Medulla oblongata (tissue), 1 donor: ENCODE results near the gene FOXQ1.

Experiments used
- DNase-seq: peaks from one replicate; pipeline ENCODE4 v3.0.0-alpha.2; 2015; ENCODE audit errors: extremely low spot score

Gene FOXQ1, protein sequence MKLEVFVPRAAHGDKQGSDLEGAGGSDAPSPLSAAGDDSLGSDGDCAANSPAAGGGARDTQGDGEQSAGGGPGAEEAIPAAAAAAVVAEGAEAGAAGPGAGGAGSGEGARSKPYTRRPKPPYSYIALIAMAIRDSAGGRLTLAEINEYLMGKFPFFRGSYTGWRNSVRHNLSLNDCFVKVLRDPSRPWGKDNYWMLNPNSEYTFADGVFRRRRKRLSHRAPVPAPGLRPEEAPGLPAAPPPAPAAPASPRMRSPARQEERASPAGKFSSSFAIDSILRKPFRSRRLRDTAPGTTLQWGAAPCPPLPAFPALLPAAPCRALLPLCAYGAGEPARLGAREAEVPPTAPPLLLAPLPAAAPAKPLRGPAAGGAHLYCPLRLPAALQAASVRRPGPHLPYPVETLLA

DNA sequence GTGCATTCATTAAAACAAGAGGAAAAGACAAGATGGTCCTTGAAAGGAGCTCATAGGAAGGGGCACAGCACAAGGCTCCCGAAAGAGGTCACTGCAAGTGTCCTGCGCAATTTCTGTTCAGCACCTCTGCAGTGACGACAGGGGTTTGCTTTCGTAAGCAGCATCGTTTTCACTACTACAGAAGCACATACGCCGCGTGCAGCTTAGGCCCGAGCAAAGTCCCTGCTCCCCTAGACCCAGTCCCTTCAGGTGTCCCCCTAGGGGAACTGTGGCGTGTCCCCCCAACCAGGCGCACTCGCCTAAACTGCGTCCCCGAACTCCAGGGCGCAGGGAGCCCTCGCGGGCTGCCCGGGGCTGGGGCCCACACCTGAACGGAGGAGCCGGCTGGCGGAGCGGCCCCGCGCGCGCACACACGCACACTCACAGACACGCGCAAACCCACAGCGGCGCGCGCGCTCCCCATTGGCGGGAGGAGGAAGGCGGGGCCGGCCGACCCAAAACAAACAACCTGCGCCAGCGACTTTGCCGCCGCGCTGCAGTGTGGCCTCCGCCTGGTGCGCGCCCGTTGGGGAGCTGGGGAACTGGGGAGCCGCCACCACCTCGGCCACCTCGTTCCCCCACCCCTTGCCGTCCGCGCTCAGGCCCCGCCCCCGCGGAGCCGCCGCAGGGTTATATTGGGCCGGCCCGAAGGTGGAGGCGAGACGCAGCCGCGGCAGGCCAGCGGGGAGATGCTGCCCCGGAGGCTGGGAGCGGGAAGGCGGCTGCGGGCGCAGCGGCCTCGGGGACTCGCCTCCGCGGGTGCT, at the start of gene FOXQ1:
Gene FOXQ1 (plus strand): TSS at position 699 of the 803 bp plus-strand sequence. CDS start 607 bp downstream, outside the sequence.
- DNase-seq: no peak

DNA sequence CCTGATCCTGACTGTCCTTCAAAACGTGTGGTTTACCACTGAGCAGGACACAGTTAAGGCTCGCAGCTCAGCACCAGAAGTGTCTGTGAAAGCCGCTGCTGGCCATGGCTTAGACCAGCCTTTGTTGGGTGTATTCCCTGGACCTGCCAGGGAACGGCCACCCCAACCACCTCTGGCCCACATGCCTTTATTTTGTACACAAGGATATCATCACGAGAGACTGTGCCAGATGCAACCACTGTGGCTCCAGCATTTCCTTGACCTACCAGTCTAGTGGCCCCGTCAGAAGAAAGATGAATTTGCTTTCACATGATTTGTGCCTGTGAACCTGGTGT, 49.2 kb upstream of the FOXQ1 start:
- no peak for DNase-seq

DNA sequence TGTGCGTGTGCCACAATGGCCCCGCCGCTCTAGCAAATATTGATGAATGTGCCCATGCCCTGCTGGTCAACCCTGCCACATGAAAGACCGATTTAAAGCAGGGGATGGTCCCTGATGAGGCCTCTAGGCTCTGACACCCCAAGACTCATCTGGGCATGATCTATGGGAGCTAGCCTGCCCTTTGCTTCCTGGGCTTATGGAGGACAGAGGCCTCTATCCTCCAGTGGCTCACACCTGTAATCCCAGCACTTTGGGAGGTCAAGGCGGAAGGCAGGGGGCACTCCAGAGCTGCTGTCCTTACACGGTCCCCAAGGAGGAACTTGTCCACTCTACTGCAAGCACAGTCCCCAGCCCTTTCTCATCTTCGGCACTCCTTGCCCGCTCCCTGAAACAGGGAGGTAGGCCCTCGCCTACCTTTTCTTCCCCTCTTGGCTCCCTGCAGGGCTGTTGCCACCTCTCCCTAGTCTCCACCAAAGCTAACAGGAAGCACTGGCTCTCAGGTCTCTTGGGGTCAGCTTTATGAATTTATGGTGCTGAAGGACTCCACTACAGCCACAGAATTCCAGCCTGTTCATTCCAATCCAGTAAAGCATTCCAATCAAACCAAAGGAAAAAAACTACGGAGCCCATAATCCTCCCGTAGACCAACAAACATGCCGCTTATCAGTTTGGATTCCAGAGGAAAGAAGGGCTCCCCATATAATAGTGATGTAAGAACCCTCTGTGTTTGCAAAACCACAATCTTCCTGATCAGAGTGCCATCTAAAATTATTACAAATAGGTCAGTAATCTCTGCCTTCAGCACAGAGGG, 48.7 kb upstream of the FOXQ1 start:
- DNase-seq: no peak

DNA sequence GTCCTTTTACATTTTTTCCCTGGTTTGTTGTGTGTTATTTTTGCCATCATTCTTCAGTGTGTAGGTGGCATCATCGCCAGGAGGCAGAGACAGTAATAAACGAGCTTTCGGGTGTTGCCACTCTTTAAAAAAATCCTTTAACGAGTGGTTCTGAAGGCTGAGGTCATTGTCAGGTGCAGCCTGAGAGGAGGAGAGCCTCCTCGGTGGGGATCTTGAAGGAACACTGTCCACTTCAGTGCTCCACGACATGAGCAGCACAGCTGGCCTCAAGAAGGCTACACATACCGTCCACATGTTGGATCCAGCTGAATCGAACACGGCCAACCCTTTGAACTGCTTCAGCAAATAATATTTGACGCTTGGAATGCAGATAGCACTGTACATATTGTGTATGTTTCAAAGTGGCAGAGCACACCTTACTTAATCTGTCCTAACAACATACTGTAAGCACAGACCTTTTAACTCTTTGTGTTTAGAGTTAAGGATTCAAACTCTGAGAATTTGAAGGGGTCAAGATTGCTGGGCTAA, 48.0 kb upstream of the FOXQ1 start:
- DNase-seq: no peak

DNA sequence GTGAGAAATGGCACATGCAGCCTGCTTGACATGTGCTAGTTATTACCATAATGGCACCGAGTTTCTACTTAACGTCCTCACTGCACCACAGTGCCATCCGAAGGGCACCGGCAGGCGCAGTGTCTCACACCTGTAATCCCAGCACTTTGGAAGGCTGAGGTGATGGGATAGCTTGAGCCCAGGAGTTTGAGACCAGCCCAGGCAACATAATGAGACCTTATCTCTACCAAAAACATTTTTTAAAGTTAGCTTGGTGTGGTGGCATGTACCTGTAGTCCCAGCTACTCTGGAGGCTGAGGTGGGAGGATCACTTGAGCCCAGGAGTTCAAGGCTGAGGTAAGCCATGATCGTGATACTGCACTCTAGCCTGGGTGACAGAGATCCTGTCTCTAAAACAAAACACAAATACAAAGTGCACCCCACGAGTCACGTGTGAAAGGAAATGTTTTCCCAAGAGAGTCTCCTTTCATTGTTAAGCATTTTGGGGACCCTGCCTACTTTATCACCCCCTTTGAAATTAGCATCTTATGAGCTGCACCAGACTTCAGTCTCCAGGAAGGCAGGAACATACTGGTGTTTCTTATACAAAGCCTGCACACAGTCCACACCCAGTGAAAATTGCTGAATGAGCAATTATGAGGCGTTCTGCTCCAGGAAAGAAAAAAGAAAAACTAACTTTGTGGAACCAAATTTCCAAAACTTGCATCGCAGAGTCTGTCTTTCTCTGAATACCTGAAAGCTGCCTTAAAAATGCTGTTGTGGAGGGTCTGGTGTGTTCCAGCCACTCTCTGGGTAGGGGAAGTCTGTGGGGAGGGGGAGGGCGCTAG, 47.1 kb upstream of the FOXQ1 start:
- DNase-seq: no peak

DNA sequence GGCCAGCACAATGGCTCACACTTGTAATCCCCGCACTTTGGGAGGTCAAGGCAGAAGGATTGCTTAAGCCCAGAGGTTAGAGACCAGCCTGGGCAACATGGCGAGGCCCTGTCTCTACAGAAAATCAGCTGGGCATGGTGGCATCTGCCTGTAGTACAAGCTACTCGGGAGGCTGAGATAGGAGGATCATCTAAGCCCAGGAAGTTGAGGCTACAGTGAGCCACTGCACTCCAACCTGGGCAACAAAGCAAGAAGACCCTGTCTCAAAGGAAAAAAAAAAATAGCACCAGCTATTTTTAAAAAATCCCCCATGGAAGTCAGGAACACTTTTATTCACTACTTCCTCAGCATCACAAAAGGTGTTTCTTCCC, 45.2 kb upstream of the FOXQ1 start:
- DNase-seq: no peak

DNA sequence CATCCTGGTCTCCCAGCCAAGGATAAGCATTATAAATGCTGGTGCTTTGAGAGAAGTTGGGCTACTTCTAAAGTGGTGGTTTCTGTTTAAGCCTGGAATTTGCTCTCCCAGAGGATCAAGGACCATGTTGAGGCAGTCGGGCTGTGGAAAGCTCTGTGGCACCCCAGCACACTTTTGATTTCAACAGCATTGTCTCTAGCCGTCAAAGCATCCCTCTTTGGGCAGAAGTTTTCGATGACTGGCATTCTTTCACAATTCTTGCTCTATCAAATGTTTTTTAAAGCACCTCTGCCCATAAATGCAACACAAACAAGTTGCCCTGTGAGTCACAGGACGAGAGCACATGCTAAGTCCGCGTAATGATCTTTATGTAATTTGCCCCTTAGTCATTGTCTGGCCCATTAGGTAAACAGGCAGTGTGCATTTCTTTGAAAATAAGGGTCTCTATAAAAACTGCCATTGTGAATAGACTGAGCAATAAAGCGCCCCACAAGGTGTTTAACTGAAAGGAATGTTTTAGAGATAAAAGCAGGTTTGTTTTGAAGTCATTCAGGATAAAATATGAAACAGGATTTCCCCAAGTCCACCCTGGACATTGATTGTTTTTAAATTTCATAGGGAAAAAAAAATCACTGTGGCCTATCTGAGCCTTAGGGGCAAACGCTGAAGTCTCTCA, 44.7 kb upstream of the FOXQ1 start:
- DNase-seq: no peak

DNA sequence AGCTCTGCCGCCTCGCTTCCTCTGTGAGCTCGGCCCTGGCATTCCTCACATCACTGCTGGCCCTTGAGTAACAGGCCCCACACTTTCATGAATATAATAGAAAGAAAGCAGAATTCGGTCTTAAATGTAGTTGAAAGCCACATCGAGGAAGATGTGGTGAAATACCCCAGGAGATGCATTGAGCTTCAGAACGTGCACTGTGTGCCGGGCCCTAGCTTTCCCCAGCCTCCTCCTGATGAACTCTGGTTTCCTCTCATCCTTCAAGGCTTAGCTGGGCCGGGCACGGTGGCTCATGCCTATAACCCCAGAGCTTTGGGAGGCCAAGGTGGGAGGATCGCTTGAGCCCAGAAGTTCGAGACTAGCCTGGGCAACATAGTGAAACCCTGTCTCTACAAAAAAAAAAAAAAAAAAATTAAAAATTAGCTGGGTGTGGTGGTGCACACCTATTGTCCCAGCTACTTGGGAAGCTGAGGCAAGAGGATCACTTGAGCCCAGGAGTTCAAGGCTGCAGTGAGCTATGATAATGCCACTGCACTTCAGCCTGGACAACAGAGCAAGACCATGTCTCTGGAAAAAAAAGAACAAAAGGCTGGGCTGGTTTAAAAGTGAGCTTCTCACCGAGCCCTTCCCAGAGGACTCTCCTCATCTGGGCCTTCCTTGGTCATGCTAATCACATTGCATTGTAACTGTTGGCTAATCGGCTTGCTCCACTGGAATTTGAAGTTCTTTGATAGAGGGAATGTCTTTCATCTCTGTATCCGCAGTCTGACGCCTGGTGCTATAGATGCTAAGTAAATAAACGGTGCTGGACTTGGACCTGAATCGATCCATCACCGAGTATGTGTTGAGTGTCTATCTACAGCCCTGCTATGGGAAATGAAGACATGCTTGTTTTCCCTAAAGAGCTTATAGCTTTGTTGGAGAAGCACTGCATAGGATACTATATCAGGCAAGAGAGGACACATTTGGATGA, 43.8 kb upstream of the FOXQ1 start:
- no peak for DNase-seq

DNA sequence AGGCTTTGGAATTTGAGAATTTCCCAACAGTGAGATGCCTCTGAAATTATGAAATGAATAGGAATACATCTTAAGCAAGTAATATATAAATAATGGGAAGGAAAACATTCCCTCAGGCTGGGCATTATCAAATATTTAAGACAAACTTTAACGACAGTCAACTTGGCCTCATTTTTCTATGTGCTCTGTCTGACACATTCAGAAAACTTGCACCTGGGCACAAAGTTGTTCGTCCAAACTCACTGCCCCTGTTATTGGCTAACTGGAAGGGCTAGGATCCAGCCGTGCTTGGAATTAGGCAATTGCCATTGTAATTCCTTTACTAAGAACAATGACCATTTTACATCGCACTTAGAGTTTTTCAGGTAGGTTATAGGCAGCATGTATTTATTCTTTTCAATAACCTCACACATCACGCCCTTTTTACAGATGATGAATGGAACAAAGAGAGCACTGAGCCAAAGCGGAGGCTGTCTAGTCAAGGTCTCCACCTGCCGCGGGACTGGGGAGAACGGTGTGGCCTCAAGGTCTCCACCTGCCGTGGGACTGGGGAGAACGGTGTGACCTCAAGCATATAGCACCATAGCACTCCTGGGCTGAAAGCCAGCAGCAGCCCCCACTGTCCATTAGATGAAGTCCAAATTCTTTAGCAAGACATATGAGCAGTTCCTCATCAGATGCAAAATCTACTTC, 40.7 kb upstream of the FOXQ1 start:
- no peak for DNase-seq

DNA sequence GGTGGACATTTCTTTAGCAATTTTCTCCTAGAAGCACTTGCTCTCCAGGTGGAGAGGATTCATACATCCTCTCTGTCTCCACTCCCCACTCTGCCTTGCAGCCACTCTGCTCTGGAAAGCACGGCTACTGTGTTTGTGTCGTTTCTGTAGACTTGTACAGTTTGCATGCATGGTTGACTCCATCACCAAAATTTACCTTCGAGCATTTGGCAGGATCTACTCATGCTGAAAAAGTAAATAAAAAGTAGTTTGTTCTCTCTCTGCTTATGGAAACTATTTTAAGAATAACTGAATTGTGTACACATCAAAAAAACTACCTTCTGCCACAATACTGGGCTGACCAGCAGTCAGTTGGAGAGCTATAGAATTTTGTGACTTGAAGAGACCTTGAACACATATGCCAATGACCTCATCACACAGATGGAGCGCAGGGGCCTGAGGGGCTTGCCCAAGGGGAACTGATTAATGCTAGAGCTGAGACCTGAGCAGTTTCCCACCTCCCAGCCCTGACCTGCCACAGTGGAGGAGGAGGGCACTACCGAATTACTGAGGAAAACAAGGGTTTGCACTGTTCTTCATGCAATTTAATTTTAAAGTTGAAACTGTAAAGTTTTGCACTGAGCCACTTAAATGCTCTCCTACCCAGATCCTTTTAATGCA, 33.7 kb upstream of the FOXQ1 start:
- DNase-seq: no peak

DNA sequence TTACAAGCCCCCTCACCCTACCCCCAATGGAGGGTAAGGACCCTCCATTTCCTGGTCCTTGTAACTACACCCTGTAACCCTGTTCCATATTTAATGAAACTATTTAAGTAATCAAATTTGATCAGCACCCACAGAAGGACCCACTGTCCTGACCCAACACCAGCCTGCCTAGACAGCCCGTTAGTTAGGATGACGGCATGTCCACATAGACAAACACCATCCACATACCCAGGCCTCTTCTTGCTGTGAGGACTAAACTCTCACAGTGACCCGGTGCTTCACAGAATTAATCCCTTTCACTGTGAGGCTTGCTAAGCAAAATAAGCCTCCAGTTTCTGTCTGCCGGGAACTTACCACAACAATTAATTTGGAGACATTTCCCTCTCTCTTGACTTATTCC, 32.8 kb upstream of the FOXQ1 start:
- no peak for DNase-seq

DNA sequence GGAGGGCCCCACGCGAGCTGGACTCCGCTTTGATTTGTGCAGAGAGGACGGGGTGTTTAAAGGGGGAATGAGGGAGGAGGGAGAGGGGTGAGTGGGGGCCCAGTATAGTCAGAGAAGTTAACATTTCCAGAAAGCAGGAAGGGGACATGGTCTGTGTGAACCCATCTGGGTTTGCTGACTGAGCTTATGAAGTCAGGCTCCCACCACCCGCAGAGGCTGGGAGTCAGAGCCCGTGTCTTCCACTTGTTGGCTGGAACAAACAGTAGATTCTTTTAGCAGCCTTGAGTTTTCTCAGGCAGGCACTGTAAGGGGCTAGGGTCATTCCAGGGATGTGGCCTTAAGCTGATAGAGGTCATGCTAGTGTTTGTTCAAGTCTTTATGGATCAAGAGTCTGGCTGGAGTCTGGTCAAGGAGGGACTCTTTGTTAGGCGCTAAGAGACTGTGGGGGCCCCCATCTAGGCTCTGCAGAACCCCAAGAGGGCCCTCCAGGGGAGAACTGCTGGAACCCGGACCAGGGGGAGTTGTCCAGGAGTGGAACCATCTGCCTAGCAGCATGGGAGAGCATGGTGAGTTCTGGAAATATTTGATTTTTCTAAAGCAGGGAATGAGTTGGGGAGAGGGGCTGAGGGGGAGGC, 31.1 kb upstream of the FOXQ1 start:
- no peak for DNase-seq

DNA sequence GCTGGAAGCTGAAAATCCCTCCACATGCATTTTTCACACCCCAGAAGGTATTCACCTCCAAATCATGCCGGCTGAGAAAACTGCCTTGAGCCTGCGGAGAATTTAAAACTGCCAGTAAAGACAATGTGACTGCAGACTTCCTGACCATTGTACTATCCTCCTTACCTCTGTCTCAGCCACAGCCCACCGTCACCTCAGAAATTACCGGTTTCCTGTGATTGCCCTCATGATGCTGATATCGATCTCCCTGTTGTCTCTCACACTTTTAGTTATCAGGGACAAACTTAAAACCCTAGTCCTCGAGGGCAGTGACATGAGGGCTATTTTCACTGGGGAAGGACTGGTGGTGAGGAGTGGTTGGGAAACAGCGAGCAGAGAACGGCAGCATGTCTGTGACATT, 30.2 kb upstream of the FOXQ1 start:
- no peak for DNase-seq

DNA sequence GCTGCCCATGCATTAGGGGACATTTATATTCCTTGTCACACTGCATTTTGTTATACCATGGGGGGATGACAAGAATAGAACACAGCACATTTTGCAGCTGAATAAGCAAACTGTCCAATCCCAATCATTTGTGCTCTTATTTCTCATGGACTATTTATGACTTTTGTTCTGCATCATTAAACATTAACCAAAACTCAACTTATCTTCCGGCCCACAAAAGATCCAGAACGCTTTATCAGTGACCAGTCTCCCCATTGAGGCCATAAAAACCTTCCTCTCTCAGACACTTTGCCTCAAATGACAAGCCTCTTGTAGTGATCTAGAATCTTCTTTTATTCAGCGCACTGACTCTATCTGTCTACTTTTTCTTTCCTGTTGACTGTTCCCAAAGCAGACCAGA, 28.4 kb upstream of the FOXQ1 start:
- no peak for DNase-seq

DNA sequence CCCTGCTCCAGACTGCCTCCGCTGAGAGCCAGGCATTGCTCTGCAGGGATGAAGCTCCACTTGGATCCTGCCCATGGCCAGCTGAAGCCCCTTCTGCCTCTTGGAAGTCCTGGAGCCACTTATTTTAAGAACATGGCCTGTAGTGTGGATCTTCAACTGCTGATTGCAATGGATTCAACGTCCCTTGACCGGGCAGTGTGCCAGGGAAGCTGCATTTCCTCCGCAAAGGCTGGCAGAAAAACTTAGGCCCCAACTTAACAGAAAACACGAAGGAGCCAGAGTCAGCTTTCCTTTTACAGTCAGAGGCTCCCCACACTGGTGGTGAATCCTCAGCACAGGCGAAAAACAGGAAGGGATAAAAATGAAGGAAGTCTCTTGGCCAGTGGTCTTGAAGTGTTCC, 26.3 kb upstream of the FOXQ1 start:
- DNase-seq: peak; percentile 14

DNA sequence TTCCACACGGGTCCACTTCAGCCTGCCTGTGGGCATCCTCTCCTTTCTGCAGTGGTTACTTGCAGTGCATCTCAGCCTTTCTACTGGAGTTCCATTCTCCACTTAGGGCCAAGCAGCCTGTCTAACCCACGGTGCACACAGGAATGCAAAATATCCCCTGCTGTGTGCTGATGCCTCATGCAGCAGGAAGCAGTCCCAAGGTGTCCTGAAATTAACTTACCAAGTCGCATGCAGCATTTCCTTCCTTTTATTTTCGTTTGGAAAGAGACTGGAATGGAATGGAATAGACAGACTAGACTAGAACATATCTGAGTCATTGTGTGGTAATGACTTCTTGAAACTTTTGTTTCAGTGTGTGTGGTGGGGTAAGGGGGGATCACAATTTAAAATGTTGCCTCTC, 25.9 kb upstream of the FOXQ1 start:
- DNase-seq: no peak

DNA sequence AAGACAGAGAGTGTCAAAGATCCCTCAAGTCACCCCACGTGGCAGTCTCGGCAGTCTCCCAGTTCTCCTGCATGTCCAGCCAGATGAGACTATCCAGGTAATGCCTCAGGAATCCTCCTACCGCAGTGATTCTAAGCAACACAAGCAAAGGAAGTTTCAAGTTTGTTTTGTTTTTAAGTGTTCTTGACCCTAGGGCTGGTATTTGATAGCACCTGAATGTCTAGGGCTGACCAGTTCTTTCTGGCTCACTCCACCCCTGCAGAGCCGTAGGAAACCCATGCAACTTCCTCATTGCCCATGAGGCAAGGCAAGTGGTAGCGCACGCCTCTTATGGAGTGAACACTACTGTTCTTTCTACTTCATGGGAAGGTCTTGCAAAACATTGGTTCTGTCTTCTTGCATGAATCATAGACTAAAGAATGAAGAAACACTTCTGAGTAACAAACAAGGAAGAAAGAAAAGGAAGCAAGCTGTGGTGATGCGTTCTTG, 24.8 kb upstream of the FOXQ1 start:
- DNase-seq: no peak

DNA sequence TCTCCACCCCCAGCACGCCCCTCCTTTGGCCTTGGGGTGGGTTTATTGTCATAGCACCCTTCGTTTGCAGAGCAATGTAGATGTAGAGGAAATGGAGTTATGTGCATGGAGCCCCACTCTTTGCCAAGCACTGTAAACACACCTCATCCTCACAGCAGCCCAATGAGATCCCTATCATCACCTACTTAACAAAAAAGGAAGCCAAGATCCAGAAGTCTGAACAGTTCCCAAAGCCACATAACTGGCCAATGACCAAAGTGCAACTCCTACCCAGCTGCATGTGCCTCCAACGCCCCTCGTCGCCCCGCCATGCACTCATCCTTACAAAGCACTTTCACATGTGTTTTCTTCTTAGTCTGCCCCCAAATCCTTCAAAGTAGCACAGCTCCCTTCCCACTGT, 21.8 kb upstream of the FOXQ1 start:
- DNase-seq: no peak
